GM21360 (cell line): ENCODE data around the gene MS4A5.
"Not testable (repeated sequence)": the region's sequence is repeated elsewhere in the genome, so short reads cannot be mapped to it uniquely, and the experiment has no call there.

Experiments
- ATAC-seq: cut with Tn5 transposase; IDR thresholded peaks from one replicate; pipeline ENCODE4 v1.9.1; 2021; ENCODE audit warnings: mild to moderate bottlenecking, moderate library complexity; ENCODE audit not compliant: unreplicated experiment

Gene MS4A5, protein sequence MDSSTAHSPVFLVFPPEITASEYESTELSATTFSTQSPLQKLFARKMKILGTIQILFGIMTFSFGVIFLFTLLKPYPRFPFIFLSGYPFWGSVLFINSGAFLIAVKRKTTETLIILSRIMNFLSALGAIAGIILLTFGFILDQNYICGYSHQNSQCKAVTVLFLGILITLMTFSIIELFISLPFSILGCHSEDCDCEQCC

DNA sequence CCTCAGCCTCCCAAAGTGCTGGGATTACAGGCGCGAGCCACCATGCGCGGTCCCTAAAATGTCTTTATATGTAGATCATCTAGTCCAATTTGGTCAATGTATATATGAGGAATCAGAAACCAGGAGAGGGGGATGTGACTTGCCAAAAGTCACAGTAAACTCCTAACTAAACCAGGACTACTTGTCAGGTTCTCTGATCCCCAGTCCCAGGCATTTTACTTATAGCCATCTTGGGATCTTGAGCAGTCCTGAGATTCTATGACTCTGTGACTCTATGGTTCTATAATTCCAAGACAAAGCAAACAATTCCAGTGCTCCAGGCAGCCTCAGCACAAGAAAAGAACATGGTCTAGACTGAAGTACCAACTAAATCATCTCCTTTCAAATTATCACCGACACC, at the start of gene MS4A5:
Gene MS4A5, plus strand, starts transcription at position 301 of the 400 bp plus-strand sequence. CDS start 103 bp downstream, outside the sequence.
- ATAC-seq, result no peak

DNA sequence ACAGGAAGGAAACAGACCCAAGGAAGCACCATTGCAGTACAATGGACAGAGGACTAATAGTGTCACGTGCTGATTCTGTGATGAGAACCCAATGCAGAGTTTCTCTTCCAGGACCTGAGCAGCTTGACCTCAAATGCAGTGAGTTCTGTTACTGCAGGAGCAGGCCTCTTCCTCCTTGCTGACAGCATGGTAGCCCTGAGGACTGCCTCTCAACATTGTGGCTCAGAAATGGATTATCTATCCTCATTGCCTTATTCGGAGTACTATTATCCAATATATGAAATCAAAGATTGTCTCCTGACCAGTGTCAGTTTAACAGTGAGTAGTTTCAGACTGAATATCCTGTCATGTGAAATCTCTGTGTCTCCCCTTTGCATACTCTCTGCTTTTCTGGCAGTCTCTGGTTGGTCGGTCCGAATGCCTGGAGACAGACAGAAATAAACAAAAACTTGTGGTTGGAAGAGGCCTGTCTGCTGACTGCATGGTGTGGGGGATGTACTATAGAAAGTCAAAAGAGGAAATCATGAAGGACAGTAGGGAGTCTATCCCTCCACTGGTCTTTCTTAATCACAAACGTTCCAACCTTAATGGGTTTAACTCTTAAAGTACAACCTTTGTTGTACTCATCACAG, 40.0 kb upstream of the MS4A5 start:
- ATAC-seq, result peak; percentile 89

DNA sequence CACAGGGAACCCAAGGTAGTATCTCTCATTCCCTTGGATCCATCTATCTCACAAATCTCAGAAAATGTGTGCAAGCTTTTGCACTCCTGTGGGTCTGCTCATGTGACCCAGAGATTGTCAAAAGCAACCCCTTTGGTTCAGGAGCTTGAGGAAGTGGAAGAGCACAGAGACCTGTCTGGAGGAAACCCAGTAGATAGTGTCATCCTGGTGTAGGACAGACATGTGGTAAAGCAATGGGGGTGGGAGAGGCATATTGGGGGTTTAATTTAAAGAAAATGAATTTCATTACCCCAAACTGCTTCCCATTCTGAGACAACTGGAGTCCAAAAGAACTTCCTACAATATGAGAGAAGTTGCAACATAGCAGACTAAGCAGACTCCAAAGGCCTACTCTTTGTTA, 39.0 kb upstream of the MS4A5 start:
- no peak for ATAC-seq

DNA sequence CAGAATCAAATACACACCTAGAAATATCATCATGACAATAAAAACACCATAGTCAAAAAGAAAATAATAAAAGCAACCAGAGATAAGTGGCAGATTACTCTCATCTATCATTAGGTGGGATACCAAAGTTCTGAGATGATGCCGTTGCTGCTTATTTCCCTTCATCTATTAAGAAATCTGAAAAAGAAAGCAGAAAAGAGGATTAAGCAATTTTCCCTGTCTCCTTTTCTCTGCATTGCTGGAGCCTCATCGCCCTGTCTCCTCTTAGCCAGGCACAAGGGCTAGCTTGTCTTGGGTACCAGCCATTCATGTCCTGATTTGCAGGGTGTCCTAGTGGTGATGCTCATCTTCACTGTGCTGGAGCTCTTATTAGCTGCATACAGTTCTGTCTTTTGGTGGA, 37.0 kb upstream of the MS4A5 start:
- ATAC-seq, result no peak

DNA sequence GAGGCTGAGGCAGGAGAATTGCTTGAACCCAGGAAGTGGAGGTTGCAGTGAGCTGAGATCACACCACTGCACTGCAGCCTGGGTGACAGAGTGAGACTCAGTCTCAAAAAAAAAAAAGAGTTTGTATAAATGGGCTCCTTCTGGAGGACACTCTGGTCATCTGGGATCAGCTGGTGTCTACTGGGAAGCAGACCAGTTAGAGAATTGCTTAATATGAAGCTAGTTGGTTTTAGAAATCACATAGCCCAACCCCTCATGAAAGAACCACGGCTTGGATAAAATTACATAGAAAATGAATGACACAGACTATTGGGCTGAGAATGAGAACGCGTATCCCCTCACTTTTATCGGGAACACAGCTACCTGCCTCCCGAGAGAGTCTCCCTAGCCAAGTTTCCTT, 36.4 kb upstream of the MS4A5 start:
- ATAC-seq, result no peak

DNA sequence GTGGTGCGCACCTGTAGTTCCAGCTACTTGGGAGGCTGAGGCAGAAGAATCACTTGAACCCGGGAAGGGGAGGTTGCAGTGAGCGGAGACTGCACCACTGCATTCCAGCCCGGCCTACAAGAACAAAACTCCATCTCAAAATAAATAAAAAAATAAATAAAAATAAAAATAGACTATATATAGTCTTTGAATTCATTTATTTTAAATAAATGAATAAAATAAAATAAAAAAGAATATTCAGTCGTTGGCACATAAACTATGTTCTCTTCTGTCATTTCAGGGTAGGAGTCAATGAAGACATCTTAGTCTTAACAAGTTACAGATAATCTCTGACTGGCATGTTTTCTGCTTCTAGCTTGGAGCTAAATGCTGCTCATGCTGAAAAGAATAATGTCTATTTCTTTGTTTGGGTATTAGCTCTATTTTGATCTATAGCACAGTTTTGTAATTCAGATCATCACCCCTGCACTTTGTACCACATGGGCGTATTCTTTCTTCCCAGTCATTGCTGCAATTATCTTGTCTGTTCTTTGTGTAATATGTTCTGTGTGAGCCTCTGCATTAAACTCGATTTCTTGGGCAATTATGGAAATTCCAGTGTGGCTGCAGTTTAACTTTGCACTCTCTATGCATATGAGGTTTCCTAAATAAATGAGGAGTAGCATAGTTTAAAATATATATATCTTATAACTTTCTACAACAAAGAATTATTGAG, 34.5 kb upstream of the MS4A5 start:
- no peak for ATAC-seq

DNA sequence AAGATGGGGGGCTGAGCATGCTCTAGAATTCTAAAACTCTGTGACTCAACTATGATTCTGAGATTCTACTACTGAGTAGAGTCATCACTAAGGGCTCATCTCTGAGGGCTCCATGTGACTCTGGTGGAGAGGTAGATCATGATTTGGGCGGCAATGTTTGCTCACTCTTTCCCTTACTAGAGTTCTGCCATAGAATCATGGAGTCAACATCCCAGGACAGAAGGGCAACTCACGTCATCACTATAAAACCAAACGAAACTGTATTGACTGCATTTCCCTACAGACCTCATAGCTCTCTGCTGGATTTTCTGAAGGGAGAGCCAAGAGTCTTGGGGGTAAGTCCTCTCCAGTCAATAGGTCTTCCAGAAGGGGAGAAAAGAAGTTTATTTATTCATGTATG, 33.0 kb upstream of the MS4A5 start, which contains the start of gene MS4A14:
Gene MS4A14, plus strand, starts transcription at position 78 of the 400 bp plus-strand sequence. Its CDS starts 120 bp downstream, at position 198.
- ATAC-seq, result no peak

DNA sequence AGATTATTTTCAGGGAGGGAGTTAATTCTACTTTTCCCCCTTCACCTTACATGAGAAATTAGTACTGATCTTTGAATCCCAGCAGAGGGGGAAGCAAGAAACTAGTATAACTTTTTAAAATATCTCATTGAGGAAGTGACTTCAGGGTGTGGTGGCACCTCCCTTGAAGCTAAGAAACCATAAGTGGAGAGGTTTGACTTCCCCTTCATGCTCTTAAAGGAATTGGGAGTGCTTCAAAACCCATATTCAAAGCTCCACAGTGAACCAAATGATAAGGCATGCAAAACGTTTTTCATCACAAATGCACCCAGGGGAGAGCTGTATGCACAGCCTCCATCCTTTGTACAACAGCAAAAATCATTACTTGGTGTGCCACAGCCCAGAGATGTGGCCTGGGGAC, 32.6 kb upstream of the MS4A5 start:
- ATAC-seq, result peak; percentile 72

DNA sequence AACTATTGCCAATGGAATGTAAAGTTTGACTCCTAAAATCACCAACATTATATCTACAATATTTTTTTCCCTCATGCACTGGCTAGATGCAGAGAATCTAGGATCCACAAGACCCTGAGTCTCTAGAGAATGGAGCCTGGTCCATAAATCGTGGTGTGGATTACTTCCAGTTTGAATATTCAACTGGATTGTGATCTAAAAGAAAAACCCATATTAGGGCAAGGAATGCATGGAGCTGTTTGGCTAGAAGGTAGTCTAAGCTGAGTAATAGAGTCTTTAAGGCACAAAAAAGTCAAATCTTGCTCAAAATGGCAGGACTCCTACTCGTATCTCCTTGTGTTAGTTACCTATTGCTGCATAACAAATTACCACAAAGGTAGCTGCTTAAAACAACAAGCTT, 9.4 kb upstream of the MS4A5 start:
- ATAC-seq, result no peak

DNA sequence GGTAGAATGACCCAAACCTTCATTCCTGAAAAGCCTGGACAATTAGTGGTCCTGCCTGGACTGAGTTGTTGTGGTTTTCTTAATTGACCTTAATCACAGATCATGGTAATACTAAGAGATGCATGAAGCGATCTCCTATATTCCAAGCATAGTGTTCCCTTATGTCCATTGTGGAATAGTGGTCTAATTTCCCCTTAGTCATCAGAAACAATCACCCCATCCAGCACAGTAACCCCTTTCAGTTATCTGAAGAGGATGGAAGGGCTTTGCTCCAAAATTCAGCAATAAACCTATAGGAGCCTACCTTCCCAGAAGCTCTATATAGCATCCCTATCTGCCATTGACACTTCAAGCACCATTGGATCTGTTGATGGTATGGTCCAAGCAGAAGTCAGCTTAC, 6.8 kb upstream of the MS4A5 start:
- no peak for ATAC-seq

DNA sequence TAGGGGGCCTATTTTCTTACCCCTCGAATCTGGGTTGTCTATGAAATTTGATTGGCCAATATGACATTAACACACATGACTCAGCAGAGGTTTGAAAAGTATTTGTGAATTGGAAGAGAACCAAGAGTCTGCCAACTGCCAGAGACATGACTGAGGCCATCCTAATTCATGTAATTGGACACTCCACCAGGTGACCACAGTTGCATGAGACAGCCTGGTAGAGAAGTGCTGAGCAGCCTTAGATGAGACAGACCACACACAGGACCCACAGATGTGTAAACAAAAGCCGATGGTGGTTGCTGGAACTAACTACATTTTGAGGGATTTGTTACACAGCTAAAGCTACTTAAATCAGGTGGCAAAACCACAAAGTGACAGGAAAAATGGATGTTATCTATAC, 855 bp upstream of the MS4A5 start:
- ATAC-seq, result no peak

DNA sequence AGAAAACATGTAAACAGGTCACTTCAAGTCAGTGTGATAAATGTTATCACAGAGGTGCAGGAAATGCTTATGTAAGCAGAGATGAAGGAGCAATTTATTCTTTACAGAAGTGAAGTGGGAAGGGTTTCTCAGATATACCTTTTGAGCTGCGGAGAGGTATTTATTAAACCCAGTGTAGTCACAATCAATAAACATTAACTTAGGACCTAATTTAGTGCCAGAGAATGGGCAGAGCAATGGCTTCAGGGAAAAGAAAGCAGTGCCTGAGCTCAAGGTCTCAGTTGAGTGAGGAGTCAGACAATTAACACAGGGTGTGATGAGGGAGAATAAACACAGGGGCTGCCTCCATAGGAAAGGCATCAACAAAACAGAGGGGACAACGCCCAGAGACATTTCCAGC, 1.9 kb downstream of the MS4A5 start:
- ATAC-seq, result no peak

DNA sequence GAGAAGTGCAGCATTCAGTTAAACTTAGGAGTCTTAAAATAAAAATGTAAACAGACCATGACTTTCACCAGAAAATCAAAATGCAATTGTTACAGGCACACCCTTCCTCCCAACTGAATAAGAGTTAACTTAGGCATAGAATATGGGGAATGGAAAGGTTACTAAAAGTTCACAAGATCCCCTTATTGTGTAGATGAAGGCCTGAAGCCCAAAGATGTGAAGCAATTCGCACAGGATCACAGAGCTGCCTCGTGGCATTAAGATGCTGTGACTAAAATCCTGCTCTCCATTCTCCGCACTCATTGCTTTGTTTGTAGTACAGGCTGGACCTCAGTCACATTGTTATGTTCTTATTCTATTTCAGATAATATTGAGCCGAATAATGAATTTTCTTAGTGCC, 4.0 kb downstream of the MS4A5 start:
- ATAC-seq, result no peak

DNA sequence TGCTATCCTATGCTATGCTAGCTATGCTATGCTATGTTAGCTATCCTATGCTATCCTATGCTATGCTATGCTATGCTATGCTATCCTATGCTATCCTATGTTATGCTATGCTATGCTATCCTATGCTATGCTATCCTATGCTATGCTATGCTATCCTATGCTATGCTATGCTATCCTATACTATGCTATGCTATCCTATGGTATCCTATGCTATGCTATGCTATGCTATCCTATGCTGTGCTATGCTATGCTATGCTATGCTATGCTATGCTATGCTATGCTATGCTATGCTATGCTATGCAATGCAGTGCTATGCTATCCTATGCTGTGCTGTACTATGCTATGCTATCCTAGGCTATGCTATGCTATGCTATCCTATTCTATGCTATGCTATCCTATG, 17.7 kb downstream of the MS4A5 start:
- no peak for ATAC-seq

DNA sequence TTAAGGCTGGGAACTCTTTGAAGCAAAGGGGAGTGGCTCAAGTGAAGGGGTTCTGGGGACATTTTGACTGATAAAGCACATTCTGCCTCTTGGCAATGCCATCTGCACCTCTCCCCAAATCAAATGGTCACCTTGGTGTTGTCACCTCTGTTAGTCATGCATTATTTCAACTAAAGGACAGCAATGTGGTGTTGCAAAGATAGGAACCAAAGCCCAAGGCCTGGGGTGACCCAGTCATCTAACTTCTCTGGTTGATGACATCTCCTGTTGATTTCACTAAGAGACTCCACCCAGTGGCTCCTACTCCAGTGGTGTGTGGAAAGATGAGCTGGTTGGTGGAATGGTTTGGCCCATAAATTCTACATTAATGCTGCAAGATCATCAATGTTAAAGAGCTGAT, 18.5 kb downstream of the MS4A5 start:
- no peak for ATAC-seq

DNA sequence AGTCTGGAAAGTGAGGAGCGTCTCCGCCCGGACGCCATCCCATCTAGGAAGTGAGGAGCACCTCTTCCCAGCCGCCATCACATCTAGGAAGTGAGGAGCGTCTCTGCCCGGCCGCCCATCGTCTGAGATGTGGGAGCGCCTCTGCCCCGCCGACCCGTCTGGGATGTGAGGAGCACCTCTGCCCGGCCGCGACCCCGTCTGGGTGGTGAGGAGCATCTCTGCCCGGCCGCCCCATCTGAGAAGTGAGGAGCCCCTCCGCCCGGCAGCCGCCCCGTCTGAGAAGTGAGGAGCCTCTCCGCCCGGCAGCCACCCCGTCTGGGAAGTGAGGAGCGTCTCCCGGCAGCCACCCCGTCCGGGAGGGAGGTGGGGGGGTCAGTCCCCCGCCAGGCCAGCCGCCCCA, 21.8 kb downstream of the MS4A5 start:
- ATAC-seq, result not testable (repeated sequence)

DNA sequence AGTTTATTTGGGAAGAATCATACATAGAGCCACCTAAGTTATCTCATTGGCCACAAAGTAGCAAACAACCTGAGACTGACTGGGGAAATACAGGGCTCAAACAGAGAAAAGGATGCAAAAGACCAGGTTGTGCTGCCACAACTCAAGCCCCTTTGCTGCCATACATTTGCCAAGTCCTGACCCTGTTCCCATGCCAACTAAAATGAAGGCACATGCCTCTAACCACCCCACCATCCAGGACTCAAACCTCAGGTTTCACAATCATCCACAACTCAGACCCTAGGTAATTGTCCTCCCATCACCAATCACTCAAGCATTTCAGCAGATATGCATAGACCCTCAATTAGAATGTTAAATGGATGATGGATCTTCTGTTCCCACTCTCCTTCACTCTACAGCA, 24.8 kb downstream of the MS4A5 start:
- ATAC-seq, result no peak

DNA sequence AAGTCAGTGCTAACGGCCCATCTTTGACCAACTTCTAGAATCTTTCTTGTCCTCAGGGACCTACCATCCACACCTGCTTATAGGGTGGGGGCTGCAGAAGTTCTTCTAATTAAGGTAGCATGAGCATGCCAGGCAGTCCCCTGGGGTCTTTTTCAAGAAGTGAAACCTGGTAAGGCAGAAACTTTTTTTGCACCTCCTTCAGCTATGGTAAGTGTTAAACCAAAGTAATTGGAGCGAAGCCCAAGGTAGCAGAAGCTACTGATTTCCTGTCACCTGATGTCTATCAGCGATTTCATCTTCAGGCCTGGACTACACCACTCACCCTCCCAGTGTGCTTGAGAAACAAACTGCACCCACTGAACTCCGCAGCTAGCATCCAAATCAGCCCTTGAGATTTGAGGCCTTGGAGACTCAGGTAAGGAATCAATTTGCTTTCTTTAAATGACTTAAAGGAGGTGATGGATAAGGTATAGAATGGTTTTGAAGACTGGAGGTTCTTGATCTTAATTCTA, 26.2 kb downstream of the MS4A5 start, which contains the start of gene MS4A1:
Gene MS4A1, plus strand, starts transcription at position 317 of the 512 bp plus-strand sequence. CDS start 6,528 bp downstream, outside the sequence.
- peak; percentile 87 for ATAC-seq

DNA sequence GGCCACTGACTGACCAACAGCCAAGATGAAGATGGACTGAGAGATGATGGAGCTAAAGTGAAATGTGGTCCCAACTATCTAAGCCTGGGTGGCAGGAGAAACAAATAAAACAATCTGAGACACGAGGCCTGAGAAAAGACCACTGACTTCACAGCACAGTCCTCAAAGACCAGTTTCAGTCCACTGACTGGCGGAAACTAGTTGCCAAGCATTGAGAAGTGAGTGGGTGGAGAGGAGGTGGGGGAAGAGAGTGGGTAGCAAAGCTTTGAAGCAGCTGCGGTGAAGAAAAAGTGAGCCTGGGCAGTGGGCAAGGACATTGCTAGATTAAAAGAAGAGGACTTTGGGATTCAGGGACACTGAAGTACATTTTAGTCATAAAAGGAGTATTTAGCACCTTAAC, 28.2 kb downstream of the MS4A5 start:
- ATAC-seq, result peak; percentile 34

DNA sequence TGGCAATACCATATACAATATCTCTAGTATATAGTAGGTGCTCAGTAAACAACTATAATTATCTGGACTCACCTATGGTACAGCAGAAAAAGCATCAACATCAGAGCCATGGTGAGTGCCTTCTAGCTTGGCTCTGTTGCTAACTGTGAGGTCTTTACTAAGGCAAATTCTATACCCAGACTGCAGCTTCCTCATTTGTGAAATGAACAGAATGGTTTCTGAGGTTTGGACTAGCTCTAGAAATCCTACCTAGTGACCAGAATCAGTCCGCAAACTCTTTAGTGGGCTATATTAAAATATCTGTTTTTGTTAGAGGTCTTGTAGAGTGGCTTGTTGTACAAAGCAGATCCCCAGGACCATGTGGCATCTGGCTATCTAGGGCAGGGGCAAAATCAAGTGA, 30.0 kb downstream of the MS4A5 start:
- ATAC-seq, result no peak

DNA sequence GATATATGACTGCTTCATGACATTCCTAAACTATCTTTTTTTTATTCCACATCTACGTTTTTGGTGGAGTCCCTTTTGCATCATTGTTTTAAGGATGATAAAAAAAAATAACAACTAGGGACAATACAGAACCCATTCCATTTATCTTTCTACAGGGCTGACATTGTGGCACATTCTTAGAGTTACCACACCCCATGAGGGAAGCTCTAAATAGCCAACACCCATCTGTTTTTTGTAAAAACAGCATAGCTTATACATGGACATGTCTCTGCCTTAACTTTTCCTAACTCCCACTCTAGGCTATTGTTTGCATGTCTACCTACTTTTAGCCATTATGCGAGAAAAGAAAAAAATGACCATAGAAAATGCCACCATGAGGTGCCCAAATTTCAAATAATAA, 39.5 kb downstream of the MS4A5 start:
- ATAC-seq, result no peak

DNA sequence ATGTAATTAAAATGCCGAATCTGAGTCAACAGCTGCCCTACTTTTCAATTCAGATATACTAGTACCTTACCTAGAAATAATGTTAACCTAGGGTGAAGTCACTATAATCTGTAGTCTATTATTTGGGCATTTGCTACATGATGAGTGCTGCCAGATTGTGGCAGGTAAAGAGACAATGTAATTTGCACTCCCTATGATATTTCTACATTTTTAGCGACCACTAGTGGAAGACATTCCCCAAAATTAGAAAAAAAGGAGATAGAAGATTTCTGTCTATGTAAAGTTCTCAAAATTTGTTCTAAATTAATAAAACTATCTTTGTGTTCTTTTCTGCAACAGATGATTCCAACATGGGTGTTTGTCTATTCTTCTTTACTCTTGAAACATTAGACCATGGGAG, 40.4 kb downstream of the MS4A5 start:
- no peak for ATAC-seq
